HG03159 (cell line): Measurements from ENCODE around the gene AGBL2.
"Not testable (repeated sequence)": the region's sequence is repeated elsewhere in the genome, so short reads cannot be mapped to it uniquely, and the experiment has no call there.

ENCODE experiments used
- ATAC-seq: cut with Tn5 transposase; IDR thresholded peaks from one replicate; pipeline ENCODE4 v1.9.1; 2021; ENCODE audit warnings: mild to moderate bottlenecking, moderate library complexity; ENCODE audit not compliant: unreplicated experiment

Gene AGBL2

GRCh38 chr11:47715082-47715669, at the start of gene AGBL2:
TSS of gene AGBL2 (minus strand) at chr11:47715369. CDS start at chr11:47714650, 719 bp downstream.
- ATAC-seq, result peak; percentile 97

GRCh38 chr11:47759291-47759690, 44.1 kb upstream of the AGBL2 start:
- ATAC-seq, result not testable (repeated sequence)

GRCh38 chr11:47756208-47756607, 41.0 kb upstream of the AGBL2 start:
- no peak for ATAC-seq

GRCh38 chr11:47750725-47751124, 35.6 kb upstream of the AGBL2 start:
- no peak for ATAC-seq

- ATAC-seq, result not testable (repeated sequence)
Observed at GRCh38 chr11:47742494-47742893, 27.3 kb upstream of the AGBL2 start.

GRCh38 chr11:47737817-47738216, 22.6 kb upstream of the AGBL2 start:
- ATAC-seq, result not testable (repeated sequence)

- no peak for ATAC-seq
Observed at GRCh38 chr11:47732271-47732670, 17.1 kb upstream of the AGBL2 start.

GRCh38 chr11:47731475-47731874, 16.3 kb upstream of the AGBL2 start:
- ATAC-seq, result no peak

- no peak for ATAC-seq
Observed at GRCh38 chr11:47726878-47727514, 11.8 kb upstream of the AGBL2 start.

GRCh38 chr11:47726118-47726442, 10.9 kb upstream of the AGBL2 start:
- no peak for ATAC-seq

- ATAC-seq, result no peak
Observed at GRCh38 chr11:47725442-47726117, 10.4 kb upstream of the AGBL2 start.

GRCh38 chr11:47724041-47724729, 9.0 kb upstream of the AGBL2 start:
- ATAC-seq, result no peak

- ATAC-seq, result no peak
Observed at GRCh38 chr11:47723041-47723440, 7.9 kb upstream of the AGBL2 start.

GRCh38 chr11:47720651-47721050, 5.5 kb upstream of the AGBL2 start:
- ATAC-seq, result no peak

- ATAC-seq, result no peak
Observed at GRCh38 chr11:47716692-47717091, 1.5 kb upstream of the AGBL2 start.

GRCh38 chr11:47714554-47715081, 551 bp downstream of the AGBL2 start:
- ATAC-seq, result no peak

GRCh38 chr11:47711816-47712215, 3.4 kb downstream of the AGBL2 start:
- no peak for ATAC-seq

- ATAC-seq, result no peak
Observed at GRCh38 chr11:47711225-47711624, 3.9 kb downstream of the AGBL2 start.

GRCh38 chr11:47707275-47707786, 7.8 kb downstream of the AGBL2 start:
- not testable (repeated sequence) for ATAC-seq

- no peak for ATAC-seq
Observed at GRCh38 chr11:47705721-47706120, 9.4 kb downstream of the AGBL2 start.

GRCh38 chr11:47691979-47692378, 23.2 kb downstream of the AGBL2 start:
- ATAC-seq, result no peak
